H1 (cell line): Measurements from ENCODE around the gene MRPL34. TPM values are rescaled to one million over a fixed set of nuclear protein-coding genes. Genes with fewer than 3 reads are reported as not detected.

Experiments
- CHD7 ChIP-seq: fragments of 300-600 bp; sonication (generic); IDR thresholded peaks from 2 replicates; pipeline ENCODE4 v1.7.1; 2012; ENCODE audit warnings: low read length, moderate library complexity, mild to moderate bottlenecking, inconsistent platforms; ENCODE audit not compliant: insufficient replicate concordance
- polyA plus RNA-seq, 7 experiments: library from polyadenylated mRNA; depleted of rRNA in 3 of 7; stranded (reverse) in 5 of 7; unstranded in 2 of 7; fragments of >200 nt in 5 of 7; fragments of 200-250 nt in 2 of 7; gene quantifications; 1 replicate in 5 of 7; 2 replicates in 1 of 7; 4 replicates in 1 of 7; pipeline versions ENCODE4 v1.2.1 to v1.2.3, GENCODE V29; 2011 to 2013; ENCODE audit warnings: missing spikeins in 2 of 7, mixed read lengths in 2 of 7
- total RNA-seq: library from RNA; stranded (reverse); fragmentation: NEBNext Ultra II Directional; extraction: Animal tissue kit (Norgen Biotek cat#: 25700); gene quantifications from 2 replicates; pipeline ENCODE4 v1.2.1, GENCODE V29; 2021

The MRPL34 gene
- total and polyA plus RNA-seq, 2 of the 8 experiments (the other 6 are each of a cell fraction or from before 2014, with no cell fraction given): 91.9 to 99.6 TPM

DNA sequence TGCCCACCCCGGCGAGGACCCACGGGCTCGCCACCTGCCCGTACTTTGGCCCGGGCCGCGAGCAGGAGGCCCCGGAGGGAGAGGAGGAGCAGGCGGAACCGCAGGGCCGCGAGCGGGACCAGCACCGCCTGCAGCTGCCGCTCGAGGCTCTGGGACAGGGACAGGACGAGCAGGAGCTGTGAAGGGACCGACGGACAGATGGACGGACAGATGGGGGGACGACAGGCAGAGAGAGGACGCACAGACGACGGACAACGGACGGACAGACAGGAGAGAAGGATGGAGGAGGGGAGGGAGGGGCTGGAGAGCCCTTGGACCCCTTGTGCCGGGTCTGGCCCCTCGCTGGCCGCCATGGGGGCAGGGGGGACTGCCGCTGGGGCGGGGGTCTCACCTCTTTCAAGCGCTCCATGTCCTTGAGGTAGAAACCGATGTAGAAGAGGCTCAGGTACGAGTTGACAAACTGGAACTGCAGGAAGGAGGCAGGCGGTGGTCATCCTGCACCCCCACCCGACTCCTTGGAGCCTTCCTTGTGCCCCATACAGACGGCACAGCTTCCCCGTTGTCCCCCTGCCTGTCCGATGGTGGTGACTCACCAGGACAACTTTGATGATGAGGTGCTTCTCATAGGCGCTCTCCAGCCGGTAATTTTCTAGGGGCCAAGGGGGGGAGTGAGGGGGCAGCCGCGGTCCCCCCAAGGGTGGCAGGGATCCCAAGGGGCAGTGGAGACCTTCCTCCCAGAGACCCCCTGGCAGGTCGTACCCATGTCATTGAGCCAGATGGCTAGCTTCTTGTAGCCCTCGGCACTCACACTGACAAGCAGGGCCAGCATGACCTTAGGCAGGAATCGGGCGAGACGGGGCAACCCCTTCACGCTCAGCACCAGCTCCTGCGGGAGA is 23.9 kb downstream of the MRPL34 start (continued):
- no peak for TF ChIP-seq CHD7
